GM18526 (cell line): ENCODE measurements around the gene TUBGCP2.

Experiments used
- POLR2A ChIP-seq: IDR thresholded peaks from 3 replicates; pipeline ENCODE4 v1.6.1; 2011; ENCODE audit not compliant: insufficient read length; ENCODE audit errors: extremely low read depth

The TUBGCP2 gene

GRCh38 chr10:133299224-133299623 is 9.4 kb downstream of the TUBGCP2 start:
- TF ChIP-seq POLR2A, result no peak

GRCh38 chr10:133298466-133298865 is 10.2 kb downstream of the TUBGCP2 start:
- TF ChIP-seq POLR2A, result no peak

GRCh38 chr10:133297504-133297903 is 11.2 kb downstream of the TUBGCP2 start:
- TF ChIP-seq POLR2A, result no peak

- no peak for TF ChIP-seq POLR2A
Measured at GRCh38 chr10:133295426-133296320, 13.0 kb downstream of the TUBGCP2 start.

DNA sequence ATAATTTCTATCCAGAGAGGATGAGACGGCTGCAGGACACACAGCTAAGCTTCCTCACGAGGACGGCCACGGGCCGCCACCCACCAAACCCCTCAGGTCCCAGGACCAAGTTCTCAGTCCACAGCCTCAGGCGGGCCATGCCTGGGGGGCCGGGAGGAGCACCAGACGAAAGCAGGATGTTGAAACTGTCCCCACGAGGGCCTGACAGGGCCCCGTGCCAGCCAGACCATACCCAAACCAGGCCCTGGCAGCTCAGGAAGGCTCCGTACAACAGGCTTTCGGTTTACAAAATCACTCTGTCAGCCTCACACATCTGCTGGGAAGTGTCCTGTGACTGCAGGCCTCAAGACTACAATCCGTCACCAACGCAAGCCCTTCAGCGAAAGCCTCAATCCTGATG is 14.5 kb downstream of the TUBGCP2 start:
- TF ChIP-seq POLR2A, result no peak

DNA sequence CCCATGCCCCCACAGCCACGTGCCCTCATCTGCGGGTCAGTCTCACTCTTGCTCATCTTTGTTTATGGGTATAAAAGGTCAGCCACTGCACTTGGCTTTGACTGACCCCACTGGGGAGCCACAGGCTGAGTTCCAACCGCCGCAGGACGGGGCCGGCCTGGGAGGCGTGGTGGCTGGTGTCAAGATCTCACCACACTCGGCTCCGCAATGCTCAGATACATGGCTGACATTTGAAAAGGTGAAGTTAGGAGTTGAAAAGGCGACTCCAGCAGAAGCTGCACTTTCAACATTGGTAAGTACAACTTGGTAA is 14.9 kb downstream of the TUBGCP2 start:
- no peak for TF ChIP-seq POLR2A

DNA sequence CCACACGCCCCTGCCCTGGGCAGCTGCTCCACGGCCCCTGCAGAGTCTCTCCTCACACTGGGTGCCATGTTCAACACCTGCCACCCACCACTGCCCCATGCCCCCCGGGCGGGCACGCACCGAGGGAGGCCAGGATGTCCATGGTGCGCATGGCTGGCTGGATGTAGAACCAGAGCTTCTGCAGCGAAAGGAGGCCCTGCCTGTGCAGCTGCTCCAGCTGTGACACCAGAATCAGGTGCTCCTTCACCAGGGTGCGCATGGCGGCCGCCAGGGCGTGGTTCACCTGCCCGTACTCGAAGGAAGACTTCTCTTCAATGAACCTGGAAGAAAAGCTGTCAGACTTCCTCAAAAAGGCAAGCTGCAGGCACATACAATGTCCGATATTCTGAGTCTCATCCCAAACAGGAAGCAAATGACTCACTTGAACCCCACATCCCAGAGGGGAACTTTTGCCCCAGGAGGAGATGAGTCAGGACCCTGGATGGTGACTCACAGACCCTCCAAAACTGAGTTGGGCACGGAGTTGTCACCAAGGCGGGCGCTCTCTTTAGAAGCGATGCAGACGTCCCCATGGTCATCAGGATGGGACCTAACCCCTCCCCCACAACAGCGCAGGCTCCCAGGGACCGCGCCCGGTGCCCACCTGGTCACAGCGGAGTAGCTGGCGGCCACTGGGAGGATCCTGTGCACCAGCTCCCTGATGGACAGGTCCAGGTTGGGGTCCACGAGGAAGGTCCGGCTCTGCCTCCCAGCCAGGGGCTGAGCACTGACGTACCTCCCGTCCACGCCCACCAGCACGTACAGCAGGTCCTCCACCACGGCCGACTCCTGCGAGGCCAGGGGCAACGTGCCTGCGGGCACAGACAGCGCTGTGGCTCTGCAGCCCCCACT is 15.5 kb downstream of the TUBGCP2 start:
- TF ChIP-seq POLR2A, result no peak

- TF ChIP-seq POLR2A, result no peak
Measured at GRCh38 chr10:133289761-133290160, 18.9 kb downstream of the TUBGCP2 start.

DNA sequence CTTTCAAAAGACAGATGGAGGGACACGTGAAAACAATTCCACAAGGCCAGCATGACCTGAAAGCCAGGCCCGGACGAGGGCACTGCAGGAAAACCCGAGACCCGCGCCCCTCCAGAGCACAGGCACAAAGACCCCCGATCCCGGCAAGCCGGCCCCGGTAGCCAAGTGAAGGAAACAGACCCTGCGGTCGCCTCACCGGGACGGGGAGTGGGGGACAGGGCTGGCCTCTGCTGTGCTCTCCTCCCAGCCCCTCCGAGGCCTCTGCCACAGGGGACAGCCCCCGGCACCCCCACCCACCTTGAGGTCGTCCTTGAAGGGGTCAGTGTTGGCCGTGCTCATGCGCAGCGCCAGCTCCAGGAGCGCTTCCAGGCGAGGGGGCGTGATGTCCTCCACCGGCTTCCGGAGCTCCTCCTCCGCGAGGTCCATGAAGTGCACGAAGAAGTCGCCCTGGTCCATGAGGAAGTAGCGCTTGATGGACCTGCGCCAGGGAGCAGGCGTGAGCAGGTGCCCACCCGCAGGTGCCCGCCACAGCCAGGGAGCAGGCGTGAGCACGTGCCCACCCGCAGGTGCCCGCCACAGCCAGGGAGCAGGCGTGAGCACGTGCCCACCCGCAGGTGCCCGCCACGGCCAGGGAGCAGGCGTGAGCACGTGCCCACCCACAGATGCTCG is 20.7 kb downstream of the TUBGCP2 start:
- TF ChIP-seq POLR2A, result no peak

DNA sequence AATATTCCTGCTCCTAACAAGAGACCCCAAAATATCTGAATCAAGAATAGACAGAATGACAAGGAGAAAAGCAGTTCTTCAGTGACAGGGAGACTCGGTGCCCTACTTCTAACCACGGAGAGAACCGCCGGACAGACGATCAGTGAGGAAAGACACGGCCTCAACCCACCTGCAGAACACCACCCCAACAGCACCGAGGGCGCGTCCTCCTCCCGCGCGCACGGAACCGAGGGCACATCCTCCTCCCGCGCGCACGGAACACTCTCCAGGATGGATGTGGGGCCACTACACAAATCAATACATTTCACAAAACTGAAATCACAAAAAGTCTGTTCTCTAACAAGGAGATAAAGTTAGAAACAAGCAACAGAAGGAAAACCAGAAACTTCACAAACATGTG is 22.3 kb downstream of the TUBGCP2 start:
- TF ChIP-seq POLR2A, result no peak

DNA sequence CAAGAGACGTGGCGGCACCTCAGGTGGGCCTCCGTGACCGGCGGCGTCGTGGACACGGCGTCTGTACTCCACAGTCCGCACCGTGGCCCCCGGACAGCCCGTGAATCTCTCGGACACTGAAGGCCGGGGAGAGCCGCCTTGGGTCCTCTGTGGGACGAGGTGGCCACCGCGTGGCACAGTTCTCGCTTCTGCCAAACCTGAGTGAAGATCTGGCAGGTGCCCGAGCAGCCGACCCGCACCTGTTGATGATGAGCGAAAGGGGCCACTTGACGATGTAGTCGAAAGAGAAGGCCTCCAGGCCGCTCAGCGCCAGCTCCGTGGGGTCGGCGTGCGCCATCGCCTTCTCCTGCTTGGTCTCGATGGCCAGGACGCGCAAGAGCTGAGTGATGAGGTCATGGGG is 23.5 kb downstream of the TUBGCP2 start:
- TF ChIP-seq POLR2A, result no peak

- TF ChIP-seq POLR2A, result no peak
Measured at GRCh38 chr10:133283931-133284330, 24.7 kb downstream of the TUBGCP2 start.

GRCh38 chr10:133282846-133283390 is 25.8 kb downstream of the TUBGCP2 start:
- TF ChIP-seq POLR2A, result no peak

DNA sequence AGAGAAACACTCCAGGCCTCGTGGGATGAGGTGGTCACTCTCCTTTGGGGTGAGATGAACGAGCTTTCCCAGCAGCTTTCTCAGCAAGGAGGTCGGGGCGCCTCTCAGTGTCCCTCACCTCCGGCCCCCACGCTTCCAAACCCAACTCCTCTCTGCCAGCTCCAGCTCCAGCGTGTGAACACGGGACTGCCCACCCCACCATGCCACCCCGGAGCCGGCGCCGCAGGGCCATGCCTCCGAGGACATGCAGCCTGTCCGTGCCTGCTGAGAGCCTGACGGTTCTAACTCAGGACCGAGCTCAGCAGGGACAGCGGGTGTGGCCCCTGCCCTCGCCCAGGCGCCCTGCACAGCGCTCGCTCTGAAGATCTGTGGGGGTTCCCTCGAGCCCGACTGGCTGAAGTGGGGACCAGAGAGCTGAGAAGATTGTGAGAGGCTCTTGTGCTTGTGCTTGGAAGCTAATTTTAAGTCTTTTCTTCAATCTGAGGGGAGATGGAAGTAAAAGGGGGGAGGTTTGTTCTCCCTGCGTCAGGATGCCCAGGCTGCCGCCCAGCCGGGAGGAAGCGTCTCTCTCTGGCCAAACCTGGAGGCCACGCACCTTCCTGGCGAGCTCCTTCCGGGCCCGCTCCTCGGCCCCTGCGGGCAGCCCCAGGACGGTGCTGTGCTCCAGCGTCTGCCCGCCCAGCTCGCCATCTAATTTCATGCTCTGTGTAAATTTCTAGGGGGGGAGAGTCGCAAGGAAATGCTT is 26.9 kb downstream of the TUBGCP2 start:
- no peak for TF ChIP-seq POLR2A

GRCh38 chr10:133281084-133281483 is 27.6 kb downstream of the TUBGCP2 start:
- no peak for TF ChIP-seq POLR2A
